Endothelial cell of umbilical vein (primary cell): ENCODE data around the gene PRDM2. TPM values are rescaled to one million over a fixed set of nuclear protein-coding genes. Genes with fewer than 3 reads are reported as not detected.

Experiments
- BruUV-seq: library from RNA; stranded (reverse); fragments of 400-500 nt; replicated peaks from 2 replicates; lab custom pipeline; 2021; lab: Mats Ljungman, UMichigan
- CTCF ChIA-PET: fragments of 300-600, 350-600 bp; sonication (Branson Sonifier 250); formaldehyde crosslinking; loops from one replicate; lab custom pipeline; 2021; ENCODE audit warnings: antibody characterized with exemption, inconsistent platforms; lab: Charles Lee
- POLR2A ChIA-PET: fragments of 300-600, 350-600 bp; sonication (Branson Sonifier 250); formaldehyde crosslinking; loops from one replicate; lab custom pipeline; 2021; ENCODE audit warnings: antibody characterized with exemption, inconsistent platforms; lab: Charles Lee
- DNase-seq: peaks from one replicate; pipeline ENCODE4 v3.0.0-alpha.2; 2011; ENCODE audit warnings: low read depth, low spot score
- FAIRE-seq: peaks from 2 replicates; lab custom pipeline; 2011; peaks lifted over from hg19 to GRCh38; lab: Jason Lieb, UNC
- H2AFZ ChIP-seq: 2 replicates; pipeline ENCODE4 v1.6.0; 2012; ENCODE audit warnings: low read depth, low read length, control low read depth, inconsistent platforms
- H3K27ac ChIP-seq: 2 replicates; pipeline ENCODE4 v1.5.1; 2011; ENCODE audit warnings: low read depth, mild to moderate bottlenecking, control low read depth, low read length, moderate library complexity; ENCODE audit not compliant: insufficient read depth
- H3K27me3 ChIP-seq, 2 experiments: 2 replicates each; pipeline versions ENCODE4 v1.6.0 to v1.6.1; 2011; ENCODE audit warnings: low read length in 2 of 2, mixed read lengths in 1 of 2; ENCODE audit not compliant: control insufficient read depth in 2 of 2, insufficient read depth in 2 of 2
- H3K36me3 ChIP-seq, 2 experiments: 2 replicates in 1 of 2; 3 replicates in 1 of 2; pipeline ENCODE4 v1.5.1; 2011; ENCODE audit warnings: low read length in 2 of 2, mild to moderate bottlenecking in 1 of 2, moderate library complexity in 1 of 2; ENCODE audit not compliant: control insufficient read depth in 2 of 2, insufficient read depth in 2 of 2; ENCODE audit errors: extremely low read depth in 1 of 2
- H3K4me1 ChIP-seq: 3 replicates; pipeline ENCODE4 v1.5.1; 2011; ENCODE audit warnings: mild to moderate bottlenecking, low read length; ENCODE audit not compliant: control insufficient read depth, insufficient read depth; ENCODE audit errors: extremely low read depth
- H3K4me2 ChIP-seq: 2 replicates; pipeline ENCODE4 v1.6.1; 2011; ENCODE audit warnings: low read length, control low read depth, mixed read lengths; ENCODE audit not compliant: insufficient read depth
- H3K4me3 ChIP-seq, 3 experiments: fragments of 200-600 bp in 1 of 3; sonication (generic), shearing (Covaris generic) in 1 of 3; replicated peaks in 1 of 3; 2 replicates each; pipeline ENCODE4 v1.5.1; 2011 to 2016; ENCODE audit warnings: control low read depth in 3 of 3, low read length in 3 of 3, mild to moderate bottlenecking in 2 of 3, inconsistent platforms in 1 of 3, low read depth in 1 of 3, moderate library complexity in 1 of 3; ENCODE audit not compliant: insufficient read depth in 1 of 3
- H3K79me2 ChIP-seq: 2 replicates; pipeline ENCODE4 v1.6.0; 2012; ENCODE audit warnings: low read length, inconsistent platforms; ENCODE audit not compliant: control insufficient read depth, insufficient read depth
- H3K9ac ChIP-seq: replicated peaks from 2 replicates; pipeline ENCODE3; 2011; ENCODE audit warnings: low read length, control low read depth; ENCODE audit not compliant: insufficient read depth; ENCODE audit errors: extremely low read depth
- H3K9me1 ChIP-seq: replicated peaks from 3 replicates; pipeline ENCODE4 v1.6.0; 2011; ENCODE audit warnings: mild to moderate bottlenecking, low read length; ENCODE audit not compliant: control insufficient read depth, insufficient read depth; ENCODE audit errors: extremely low read depth
- H3K9me3 ChIP-seq: replicated peaks from 2 replicates; pipeline ENCODE4 v1.5.1; 2012; ENCODE audit warnings: low read length, inconsistent platforms; ENCODE audit not compliant: control insufficient read depth, insufficient read depth
- H4K20me1 ChIP-seq: replicated peaks from 2 replicates; pipeline ENCODE3; 2011; ENCODE audit warnings: mild to moderate bottlenecking, low read length; ENCODE audit not compliant: control insufficient read depth, insufficient read depth; ENCODE audit errors: extremely low read depth
- CTCF ChIP-seq, 2 donors: IDR thresholded peaks; 1 replicate in 1 of 2; 2 replicates in 1 of 2; pipeline ENCODE4 v1.5.1; 2011; ENCODE audit warnings: low read length in 2 of 2, mild to moderate bottlenecking in 2 of 2, moderate library complexity in 2 of 2, control low read depth in 1 of 2, inconsistent platforms in 1 of 2, low read depth in 1 of 2; ENCODE audit not compliant: insufficient read depth in 1 of 2; ENCODE audit errors: extremely low read depth in 1 of 2
- EZH2 ChIP-seq: IDR thresholded peaks from 2 replicates; pipeline ENCODE4 v1.6.1; 2012; ENCODE audit warnings: borderline replicate concordance, low read depth, mild to moderate bottlenecking, moderate library complexity, low read length, inconsistent platforms; ENCODE audit not compliant: severe bottlenecking
- FOS ChIP-seq: IDR thresholded peaks from 2 replicates; pipeline ENCODE4 v1.6.1; 2011; ENCODE audit warnings: mild to moderate bottlenecking, low read length, moderate library complexity, borderline replicate concordance; ENCODE audit not compliant: insufficient read depth
- GATA2 ChIP-seq: IDR thresholded peaks from 2 replicates; pipeline ENCODE4 v1.7.0; 2011; ENCODE audit warnings: low read depth, mild to moderate bottlenecking, moderate library complexity, mixed read lengths, low read length; ENCODE audit not compliant: insufficient read length, insufficient read depth
- JUN ChIP-seq: IDR thresholded peaks from 2 replicates; pipeline ENCODE4 v1.6.1; 2011; ENCODE audit warnings: borderline replicate concordance, low read depth; ENCODE audit not compliant: insufficient read length, insufficient read depth
- MAX ChIP-seq: IDR thresholded peaks from 2 replicates; pipeline ENCODE4 v1.6.1; 2011; ENCODE audit not compliant: insufficient read depth, insufficient read length
- MYC ChIP-seq: IDR thresholded peaks from one replicate; pipeline ENCODE4 v1.6.1; 2011; ENCODE audit warnings: mild to moderate bottlenecking, low read depth, low read length
- POLR2A ChIP-seq: IDR thresholded peaks from 2 replicates; pipeline ENCODE4 v1.6.1; 2012; ENCODE audit warnings: low read depth, mild to moderate bottlenecking, control low read depth, low read length
- POLR2AphosphoS5 ChIP-seq: IDR thresholded peaks from 2 replicates; pipeline ENCODE4 v1.6.1; 2012; ENCODE audit warnings: low read depth, mild to moderate bottlenecking, control low read depth, low read length, moderate library complexity; ENCODE audit not compliant: insufficient read depth
- dilution Hi-C: fragments of 300-500 bp; cut with MboI; formaldehyde crosslinking; loops from one replicate; pipeline ENCODE4 v1.15.0; 2019; ENCODE audit warnings: low sequenced_read_pairs; ENCODE audit not compliant: extremely low pct_ligation_motif_present
- intact Hi-C: fragments of 100-400 bp; cut with micrococcal nuclease; formaldehyde crosslinking; loops from one replicate; pipeline ENCODE4 v1.10.0; 2022
- polyA plus RNA-seq, 4 experiments: library from polyadenylated mRNA; depleted of rRNA in 3 of 4; stranded (reverse) in 3 of 4; unstranded in 1 of 4; fragments of >200 nt; gene quantifications; 2 replicates each; pipeline versions ENCODE4 v1.2.1 to v1.2.3, GENCODE V29; 2011 to 2012; ENCODE audit warnings: missing spikeins in 1 of 4
- total RNA-seq: library from RNA; stranded (reverse); gene quantifications from 2 replicates; pipeline ENCODE4 v1.2.3, GENCODE V29; 2021

Gene PRDM2
- total and polyA plus RNA-seq, 2 donors (not counting 3 experiments of a cell fraction or from before 2014, with no cell fraction given), result 11.3 to 35.7 TPM

- no peaks in the 10 kb centered on the region for H3K27me3 ChIP-seq
- H3K4me3 ChIP-seq, result no peak overlapping the region
- H3K9me3 ChIP-seq, result no peaks in the 10 kb centered on the region
- intact Hi-C loops, result no loop called here
- DNase-seq (no peak), FAIRE-seq (no peak)
- no peak overlapping the region for H3K27ac ChIP-seq
- H2AFZ ChIP-seq, result no peak overlapping the region
- ChIA-PET CTCF (interaction anchor here (1.2 to 1.3 kb wide), 2 partner anchors 10 to 1258 kb away, joined by 3 to 4 read pairs; no protein-coding TSS in a partner anchor), POLR2A (no interaction called here)
- dilution Hi-C loops, result no loop called here
- H3K4me1 ChIP-seq, result no peaks in the 10 kb centered on the region
- TF ChIP-seq POLR2AphosphoS5, result no peak
- TF ChIP-seq POLR2A, result no peak
- TF ChIP-seq FOS, result no peak
- TF ChIP-seq GATA2, result no peak
- no peak for TF ChIP-seq EZH2
- TF ChIP-seq MAX, result no peak
- TF ChIP-seq CTCF (IDR thresholded peaks at IDR 0.05; ENCODE audit: extremely low read depth in 1 of 2, insufficient read depth in 1 of 2, low read depth in 1 of 2, low read length in 2 of 2), result no peak
- TF ChIP-seq JUN, result no peak
- TF ChIP-seq MYC, result no peak
- no peak overlapping the region for H3K9ac ChIP-seq
- no peaks in the 10 kb centered on the region for H3K9me1 ChIP-seq
- no peaks in the 10 kb centered on the region for H4K20me1 ChIP-seq
- no peak overlapping the region for H3K4me2 ChIP-seq
- peaks cover 3 to 6% of the 10 kb centered on the region in 2 experiments for H3K36me3 ChIP-seq
- no TSS peak for BruUV-seq
- peaks cover 47% of the 10 kb centered on the region for H3K79me2 ChIP-seq
Observed at GRCh38 chr1:13788795-13789194, 88.8 kb downstream of the PRDM2 start.
